H9 (cell line): ENCODE data around the gene SLC22A17. TPM values are rescaled to one million over a fixed set of nuclear protein-coding genes. Genes with fewer than 3 reads are reported as not detected.

Experiments
- DNase-seq: peaks from one replicate; pipeline ENCODE4 v3.0.0-alpha.2; 2017
- H2AFZ ChIP-seq: one replicate; pipeline ENCODE4 v1.6.1; 2013; ENCODE audit warnings: mild to moderate bottlenecking, low read length, control low read depth, moderate library complexity
- H2AK5ac ChIP-seq: 2 replicates; pipeline ENCODE4 v1.6.1; 2013; ENCODE audit warnings: low read length, control low read depth, mixed read lengths; ENCODE audit not compliant: insufficient read length
- H2BK120ac ChIP-seq: one replicate; pipeline ENCODE4 v1.6.1; 2013; ENCODE audit warnings: low read depth, mild to moderate bottlenecking, low read length, control low read depth, inconsistent platforms; ENCODE audit not compliant: poor library complexity, severe bottlenecking
- H2BK12ac ChIP-seq: 2 replicates; pipeline ENCODE4 v1.6.1; 2013; ENCODE audit warnings: low read length, control low read depth, mixed read lengths, low read depth; ENCODE audit not compliant: insufficient read length
- H2BK15ac ChIP-seq: 2 replicates; pipeline ENCODE4 v1.6.1; 2013; ENCODE audit warnings: low read depth, low read length, control low read depth
- H2BK20ac ChIP-seq: one replicate; pipeline ENCODE4 v1.6.1; 2013; ENCODE audit warnings: low read depth, mild to moderate bottlenecking, low read length, control low read depth, inconsistent platforms; ENCODE audit not compliant: poor library complexity, severe bottlenecking
- H2BK5ac ChIP-seq: 2 replicates; pipeline ENCODE4 v1.6.1; 2013; ENCODE audit warnings: low read length, control low read depth, mixed read lengths; ENCODE audit not compliant: insufficient read length
- H3K14ac ChIP-seq: 2 replicates; pipeline ENCODE4 v1.6.1; 2013; ENCODE audit warnings: low read length, control low read depth; ENCODE audit not compliant: insufficient read depth
- H3K18ac ChIP-seq: 2 replicates; pipeline ENCODE4 v1.6.1; 2013; ENCODE audit warnings: low read depth, mild to moderate bottlenecking, mixed read lengths, low read length, control low read depth; ENCODE audit not compliant: insufficient read length
- H3K23ac ChIP-seq: 2 replicates; pipeline ENCODE4 v1.6.1; 2013; ENCODE audit warnings: low read length, control low read depth, mixed read lengths, low read depth; ENCODE audit not compliant: insufficient read length
- H3K23me2 ChIP-seq: 2 replicates; pipeline ENCODE4 v1.6.1; 2013; ENCODE audit warnings: low read depth, mild to moderate bottlenecking, mixed read lengths, low read length, control low read depth; ENCODE audit not compliant: insufficient read length, poor library complexity, severe bottlenecking
- H3K27ac ChIP-seq: 2 replicates; pipeline ENCODE4 v1.5.1; 2013; ENCODE audit warnings: low read length, control low read depth, mixed read lengths, low read depth; ENCODE audit not compliant: insufficient read length
- H3K27me3 ChIP-seq: 2 replicates; pipeline ENCODE4 v1.6.1; 2013; ENCODE audit warnings: low read length, control low read depth, inconsistent platforms; ENCODE audit not compliant: insufficient read depth
- H3K4ac ChIP-seq: 2 replicates; pipeline ENCODE4 v1.6.1; 2013; ENCODE audit warnings: low read depth, mild to moderate bottlenecking, control low read depth, inconsistent platforms, low read length, moderate library complexity
- H3K4me1 ChIP-seq: 2 replicates; pipeline ENCODE4 v1.6.1; 2013; ENCODE audit warnings: low read length, control low read depth, inconsistent platforms; ENCODE audit not compliant: insufficient read depth
- H3K4me2 ChIP-seq: 2 replicates; pipeline ENCODE4 v1.6.1; 2013; ENCODE audit warnings: low read length, control low read depth, mixed read lengths; ENCODE audit not compliant: insufficient read length, insufficient read depth
- H3K56ac ChIP-seq: 2 replicates; pipeline ENCODE4 v1.6.1; 2013; ENCODE audit warnings: low read depth, mild to moderate bottlenecking, mixed read lengths, low read length, control low read depth; ENCODE audit not compliant: insufficient read length
- H3K79me1 ChIP-seq: 2 replicates; pipeline ENCODE4 v1.6.1; 2013; ENCODE audit warnings: low read depth, mild to moderate bottlenecking, moderate library complexity, low read length, control low read depth, inconsistent platforms; ENCODE audit not compliant: insufficient read depth, poor library complexity, severe bottlenecking
- H3K79me2 ChIP-seq: 2 replicates; pipeline ENCODE4 v1.6.1; 2013; ENCODE audit warnings: low read length, control low read depth, inconsistent platforms; ENCODE audit not compliant: insufficient read depth
- H3K9ac ChIP-seq: 2 replicates; pipeline ENCODE4 v1.6.1; 2013; ENCODE audit warnings: low read length, control low read depth, mixed read lengths; ENCODE audit not compliant: insufficient read length; ENCODE audit errors: extremely low read depth
- H3K9me3 ChIP-seq: one replicate; pipeline ENCODE4 v1.6.1; 2013; ENCODE audit warnings: low read depth, low read length, inconsistent platforms; ENCODE audit not compliant: control insufficient read depth
- H3T11ph ChIP-seq: one replicate; pipeline ENCODE4 v1.6.1; 2013; ENCODE audit warnings: mild to moderate bottlenecking, low read length, control low read depth, inconsistent platforms
- H4K20me1 ChIP-seq: one replicate; pipeline ENCODE4 v1.6.1; 2013; ENCODE audit not compliant: control insufficient read depth, insufficient read length, insufficient read depth
- H4K5ac ChIP-seq: 2 replicates; pipeline ENCODE4 v1.6.1; 2013; ENCODE audit warnings: low read depth, mild to moderate bottlenecking, mixed read lengths, low read length, control low read depth; ENCODE audit not compliant: insufficient read length
- H4K8ac ChIP-seq: replicated peaks from 2 replicates; pipeline ENCODE4 v1.6.1; 2013; ENCODE audit warnings: low read length, control low read depth, mixed read lengths, low read depth; ENCODE audit not compliant: insufficient read length
- H4K91ac ChIP-seq: 2 replicates; pipeline ENCODE4 v1.6.1; 2013; ENCODE audit warnings: low read depth, mild to moderate bottlenecking, moderate library complexity, mixed read lengths, low read length, control low read depth; ENCODE audit not compliant: insufficient read length
- H3K27ac Mint-ChIP-seq, 3 experiments: 2 replicates in 2 of 3; 3 replicates in 1 of 3; pipeline ENCODE4 v1.8.0; 2020 to 2021; ENCODE audit warnings: mixed read lengths in 3 of 3, mild to moderate bottlenecking in 1 of 3, moderate library complexity in 1 of 3
- H3K27me3 Mint-ChIP-seq: 2 replicates; pipeline ENCODE4 v1.8.0; 2021; ENCODE audit warnings: low read depth, mild to moderate bottlenecking, moderate library complexity, mixed read lengths
- H3K36me3 Mint-ChIP-seq, 3 experiments: 2 replicates in 2 of 3; 3 replicates in 1 of 3; pipeline ENCODE4 v1.8.0; 2020 to 2021; ENCODE audit warnings: low read depth in 3 of 3, mixed read lengths in 3 of 3; ENCODE audit not compliant: insufficient read depth in 1 of 3
- H3K4me1 Mint-ChIP-seq, 2 experiments: 2 replicates each; pipeline ENCODE4 v1.8.0; 2020; ENCODE audit warnings: mixed read lengths in 2 of 2
- H3K4me3 Mint-ChIP-seq, 2 experiments: 2 replicates in 1 of 2; 3 replicates in 1 of 2; pipeline ENCODE4 v1.8.0; 2020 to 2021; ENCODE audit warnings: mild to moderate bottlenecking in 2 of 2, mixed read lengths in 2 of 2, moderate library complexity in 1 of 2
- H3K9me3 Mint-ChIP-seq, 2 experiments: 2 replicates in 1 of 2; 3 replicates in 1 of 2; pipeline ENCODE4 v1.8.0; 2020; ENCODE audit warnings: mild to moderate bottlenecking in 2 of 2, mixed read lengths in 2 of 2, moderate library complexity in 1 of 2
- CTCF ChIP-seq: fragments of 200-600 bp; sonication (generic); conservative IDR thresholded peaks from 3 replicates; pipeline ENCODE4 v1.8.0; 2021; ENCODE audit warnings: antibody characterized with exemption, mild to moderate bottlenecking
- WGBS: extraction: QIAGEN DNeasy Blood & Tissue Kit; methylation state at CpG from one replicate; pipeline ENCODE4 v1.1.7; 2013; ENCODE audit warnings: missing lambda C conversion rate, low lambda C conversion rate, mixed read lengths; ENCODE audit not compliant: insufficient read length; ENCODE audit errors: extremely low coverage; 5-methylcytosine and 5-hydroxymethylcytosine counted together
- total RNA-seq: library from RNA; stranded (reverse); gene quantifications from 2 replicates; pipeline ENCODE4 v1.2.1, GENCODE V29; 2021

The SLC22A17 gene
- total RNA-seq, 1 experiment from 2014 or later = 33.0 TPM

- Histone ChIP-seq H4K91ac (no peak overlapping the region), H2BK15ac (no peak overlapping the region), H2BK20ac (no peak overlapping the region), H3K14ac (no peak overlapping the region), H3K4ac (no peak overlapping the region), H3K79me1 (no peaks in the 10 kb centered on the region), H3K18ac (no peak overlapping the region), H2AK5ac (no peak overlapping the region), H3K56ac (no peak overlapping the region), H4K8ac (no peak overlapping the region), H2BK120ac (no peak overlapping the region), H3K27me3 (peaks cover 39% of the 10 kb centered on the region), H2AFZ (no peak overlapping the region), H3K9me3 (no peaks in the 10 kb centered on the region), H4K5ac (no peak overlapping the region), H3K9ac (no peak overlapping the region), H3T11ph (no peak overlapping the region), H2BK12ac (no peak overlapping the region), H3K79me2 (no peaks in the 10 kb centered on the region), H3K23ac (no peak overlapping the region), H2BK5ac (no peak overlapping the region), H3K23me2 (peaks cover 14% of the 10 kb centered on the region), H3K4me2 (no peak overlapping the region), H4K20me1 (no peaks in the 10 kb centered on the region), H3K4me1 (no peaks in the 10 kb centered on the region), H3K27ac (no peak overlapping the region)
- no peak for TF ChIP-seq CTCF
- Mint-ChIP-seq H3K27me3 (peaks cover 85% of the 10 kb centered on the region), H3K4me3 (no peak overlapping the region), H3K4me1 (peaks cover 23 to 32% of the 10 kb centered on the region in 2 experiments), H3K36me3 (peaks cover 0 to 10% (median 0%) of the 10 kb centered on the region in 3 experiments; a peak in 1 of 7 replicates), H3K9me3 (peaks cover 0 to 5% of the 10 kb centered on the region in 2 experiments; a peak in 1 of 5 replicates), H3K27ac (no peak overlapping the region)
- DNase-seq = no peak
- WGBS = no CpG with 5 or more reads among the region's 7 CpGs
These were observed 54.9 kb downstream of the SLC22A17 start for GRCh38 chr14:23297611-23298277.
